ENCODE data around the gene C1QB.

The C1QB gene

DNA sequence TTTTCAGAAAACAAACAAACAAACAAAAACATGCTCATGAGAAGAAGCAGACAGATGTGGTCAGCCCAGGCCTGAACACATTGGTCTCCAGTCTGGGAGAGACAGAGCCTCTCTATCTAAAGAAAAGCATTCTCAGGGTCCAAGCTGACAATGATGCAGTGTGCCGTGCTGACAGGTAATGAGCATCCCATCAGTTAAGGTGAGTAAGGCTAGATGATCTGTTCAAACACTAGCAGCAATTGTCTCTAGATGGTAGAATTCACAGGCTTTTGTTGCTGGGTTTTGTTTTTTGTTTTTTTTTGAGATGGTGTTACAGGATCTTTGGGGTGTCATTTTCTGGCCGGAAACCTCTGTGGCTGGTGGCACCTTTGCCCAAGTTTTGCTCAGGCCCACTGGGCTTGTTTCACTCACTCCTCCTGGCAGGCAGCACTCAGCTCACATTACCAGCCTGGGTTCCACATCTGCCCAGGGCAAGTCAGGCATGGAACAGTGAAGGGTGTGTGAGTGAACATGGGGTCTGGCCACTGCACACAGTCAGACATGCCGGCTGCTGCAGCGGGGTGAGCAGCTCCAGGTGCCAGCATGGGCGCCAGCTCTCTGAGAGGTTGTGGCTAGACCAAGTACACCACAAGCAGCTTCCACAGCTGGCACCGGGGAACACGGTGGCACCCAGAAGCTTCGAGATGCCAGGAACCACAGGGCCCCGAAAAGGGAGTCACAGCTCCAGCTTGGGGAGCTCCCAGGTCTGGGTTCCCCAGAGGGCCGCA is 19.2 kb upstream of the C1QB start:
- no peak for DNase-seq (ENCODE audit: low read depth, low spot score)

DNA sequence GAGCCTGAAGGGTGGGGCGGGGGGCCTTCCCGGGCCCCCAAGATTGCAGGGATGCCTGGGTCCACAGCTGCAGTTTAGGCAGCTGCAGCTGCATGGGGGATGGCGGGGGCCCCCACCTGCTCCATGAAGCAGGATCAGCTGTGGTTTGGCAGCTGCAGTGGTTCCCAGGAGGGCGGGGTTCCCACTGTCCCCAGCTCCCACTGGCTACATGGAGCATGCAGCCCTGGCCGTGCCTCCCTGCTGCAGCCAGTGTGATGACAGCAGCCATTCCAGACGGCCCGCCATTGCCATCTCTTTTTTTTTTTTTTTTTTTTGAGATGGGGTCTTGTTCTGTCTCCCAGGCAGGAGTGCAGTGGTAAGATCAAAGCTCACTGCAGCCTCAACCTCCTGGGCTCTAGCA is 17.6 kb upstream of the C1QB start:
- no peak for DNase-seq (ENCODE audit: low read depth, low spot score)

DNA sequence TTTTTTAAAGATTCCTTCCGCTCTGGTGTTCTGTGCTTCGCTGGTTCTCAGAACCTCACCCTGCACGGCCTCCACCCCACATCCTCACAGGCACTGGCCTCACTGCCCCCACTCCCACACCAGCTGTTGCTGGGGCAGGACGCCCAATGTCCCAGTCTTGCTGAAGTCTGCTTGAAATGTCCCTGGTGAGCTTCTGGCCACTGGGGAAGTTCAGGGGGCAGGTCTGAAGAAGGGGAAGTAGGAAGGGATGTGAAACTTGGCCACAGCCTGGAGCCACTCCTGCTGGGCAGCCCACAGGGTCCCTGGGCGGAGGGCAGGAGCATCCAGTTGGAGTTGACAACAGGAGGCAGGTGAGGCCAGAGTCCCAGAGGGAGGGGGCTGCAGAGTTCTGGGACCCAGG is 16.7 kb upstream of the C1QB start, which contains the start of gene C1QA:
C1QA (plus strand) TSS at position 276 of the 400 bp plus-strand sequence. CDS start 989 bp downstream, outside the sequence.
- DNase-seq (ENCODE audit: low read depth, low spot score), result no peak

DNA sequence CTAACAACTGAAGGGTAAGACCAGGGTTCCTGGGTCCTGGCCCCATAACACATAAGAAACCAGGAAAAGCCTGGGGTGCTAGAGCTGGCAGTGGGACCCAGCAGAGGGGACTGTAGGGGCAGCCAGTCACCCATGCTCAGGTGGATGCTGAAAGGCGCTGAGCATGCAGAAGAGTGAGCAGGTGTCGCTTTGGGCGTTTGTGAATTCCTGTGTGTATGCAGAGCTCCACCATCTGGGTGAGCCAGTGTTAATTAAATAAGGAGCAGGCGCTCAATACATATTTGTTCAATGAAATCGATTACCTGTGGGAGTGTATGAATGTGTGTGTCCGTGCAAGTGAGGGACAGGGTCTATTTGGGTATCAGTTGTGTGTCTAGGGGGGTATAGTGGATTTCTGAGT is 16.1 kb upstream of the C1QB start:
- DNase-seq (ENCODE audit: low read depth, low spot score), result no peak

DNA sequence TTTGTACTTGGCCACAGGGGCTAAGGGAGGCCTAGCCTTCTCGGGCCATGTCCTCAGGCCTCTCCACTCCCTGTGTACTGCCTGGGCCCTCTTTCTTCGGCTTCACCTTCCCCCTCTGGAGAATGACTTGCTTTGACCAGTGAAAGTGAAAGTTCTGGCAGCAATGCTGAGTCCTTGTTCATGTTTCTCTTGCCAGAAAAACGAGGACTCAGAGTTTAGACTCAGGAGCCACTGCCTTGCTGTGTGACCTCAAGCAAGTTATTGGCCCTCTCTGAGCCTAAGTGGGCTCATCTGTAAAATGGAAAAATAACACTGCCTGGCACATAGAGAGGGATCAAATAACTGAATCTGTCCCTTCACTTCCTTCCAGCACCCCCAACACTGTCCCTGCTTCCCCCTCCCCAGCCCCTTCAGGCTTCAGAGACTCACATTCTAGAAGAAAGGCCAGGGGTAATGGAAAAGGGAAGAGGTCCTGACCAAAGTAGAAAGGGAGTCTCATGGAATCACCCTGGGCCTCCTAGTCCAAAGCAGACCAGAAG is 15.1 kb upstream of the C1QB start:
- no peak for DNase-seq (ENCODE audit: low read depth, low spot score)

DNA sequence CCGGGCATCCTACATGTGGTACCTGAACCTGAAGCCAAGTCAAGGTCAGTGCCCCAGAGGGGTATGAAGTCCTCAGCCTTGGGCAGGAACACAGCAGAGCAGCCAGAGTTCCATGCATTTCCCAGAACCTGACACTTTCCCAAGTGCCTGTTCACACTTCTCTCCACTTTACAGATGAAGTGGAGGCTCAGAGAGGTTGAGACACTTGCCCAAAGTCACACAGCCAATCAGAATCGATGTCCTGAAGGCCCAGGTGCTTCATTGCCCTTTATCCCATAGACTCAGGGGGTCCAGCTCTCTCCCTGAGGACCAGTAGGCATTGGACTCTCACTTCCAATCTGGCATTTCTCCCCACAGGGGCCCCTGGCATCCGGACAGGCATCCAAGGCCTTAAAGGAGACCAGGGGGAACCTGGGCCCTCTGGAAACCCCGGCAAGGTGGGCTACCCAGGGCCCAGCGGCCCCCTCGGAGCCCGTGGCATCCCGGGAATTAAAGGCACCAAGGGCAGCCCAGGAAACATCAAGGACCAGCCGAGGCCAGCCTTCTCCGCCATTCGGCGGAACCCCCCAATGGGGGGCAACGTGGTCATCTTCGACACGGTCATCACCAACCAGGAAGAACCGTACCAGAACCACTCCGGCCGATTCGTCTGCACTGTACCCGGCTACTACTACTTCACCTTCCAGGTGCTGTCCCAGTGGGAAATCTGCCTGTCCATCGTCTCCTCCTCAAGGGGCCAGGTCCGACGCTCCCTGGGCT is 14.4 kb upstream of the C1QB start:
- no peak for DNase-seq (ENCODE audit: low read depth, low spot score)

DNA sequence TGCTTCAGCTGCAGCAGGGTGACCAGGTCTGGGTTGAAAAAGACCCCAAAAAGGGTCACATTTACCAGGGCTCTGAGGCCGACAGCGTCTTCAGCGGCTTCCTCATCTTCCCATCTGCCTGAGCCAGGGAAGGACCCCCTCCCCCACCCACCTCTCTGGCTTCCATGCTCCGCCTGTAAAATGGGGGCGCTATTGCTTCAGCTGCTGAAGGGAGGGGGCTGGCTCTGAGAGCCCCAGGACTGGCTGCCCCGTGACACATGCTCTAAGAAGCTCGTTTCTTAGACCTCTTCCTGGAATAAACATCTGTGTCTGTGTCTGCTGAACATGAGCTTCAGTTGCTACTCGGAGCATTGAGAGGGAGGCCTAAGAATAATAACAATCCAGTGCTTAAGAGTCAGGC is 13.8 kb upstream of the C1QB start:
- peak; percentile 53 for DNase-seq (ENCODE audit: low read depth, low spot score)

DNA sequence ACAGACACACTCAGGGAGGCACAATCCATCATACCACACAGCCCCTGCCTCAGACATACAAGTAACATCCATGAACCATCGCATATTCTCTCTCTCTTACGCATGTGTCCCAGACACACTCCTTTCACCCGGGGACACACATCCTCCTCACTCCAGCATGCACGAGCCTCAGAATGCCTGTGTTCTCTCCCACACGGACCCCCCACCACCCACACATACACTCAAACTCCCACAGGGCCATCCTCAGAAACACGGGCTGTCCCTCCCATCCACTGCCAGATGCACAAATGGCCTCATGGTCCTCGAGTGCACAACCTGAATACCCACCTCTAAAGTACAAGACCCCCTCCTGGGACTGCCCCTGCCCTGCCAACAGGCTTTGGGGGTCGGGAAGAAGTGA is 11.8 kb upstream of the C1QB start:
- no peak for DNase-seq (ENCODE audit: low read depth, low spot score)

DNA sequence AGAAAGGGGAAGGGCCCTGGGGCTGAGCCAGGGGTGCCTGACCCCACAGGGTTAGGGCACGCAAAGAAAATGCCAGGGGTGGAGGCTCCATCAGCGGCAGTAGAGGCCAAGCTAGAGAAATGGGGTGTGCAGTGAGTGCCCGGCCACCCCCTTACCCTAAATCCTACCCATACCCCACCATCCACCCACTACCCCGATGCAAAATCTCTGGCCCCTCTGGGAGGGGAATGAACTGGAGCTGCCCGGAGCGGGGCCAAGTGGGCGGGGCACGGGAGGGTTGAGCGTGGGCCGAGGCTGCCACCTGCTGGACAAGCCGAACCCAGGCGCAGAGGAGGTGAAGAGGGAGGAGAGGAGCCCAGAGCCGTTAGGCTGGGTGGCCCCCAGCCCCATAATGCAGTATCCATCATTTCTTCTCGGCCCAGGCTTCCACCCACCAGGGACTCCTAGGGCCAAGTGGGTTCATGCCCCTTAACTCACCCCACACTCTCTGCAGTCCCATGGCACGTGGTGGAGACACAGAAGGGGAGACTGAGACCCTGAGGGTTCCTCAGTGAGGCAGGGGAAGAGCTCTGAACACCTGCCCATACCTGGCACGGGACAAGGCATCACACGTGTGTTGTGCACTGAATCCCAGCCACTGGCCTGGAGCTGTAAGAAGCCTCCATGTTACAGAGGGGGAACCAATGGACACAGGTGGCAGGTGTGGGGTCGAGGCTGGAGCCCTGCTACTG is 11.0 kb upstream of the C1QB start:
- DNase-seq (ENCODE audit: low read depth, low spot score), result peak; percentile 82

DNA sequence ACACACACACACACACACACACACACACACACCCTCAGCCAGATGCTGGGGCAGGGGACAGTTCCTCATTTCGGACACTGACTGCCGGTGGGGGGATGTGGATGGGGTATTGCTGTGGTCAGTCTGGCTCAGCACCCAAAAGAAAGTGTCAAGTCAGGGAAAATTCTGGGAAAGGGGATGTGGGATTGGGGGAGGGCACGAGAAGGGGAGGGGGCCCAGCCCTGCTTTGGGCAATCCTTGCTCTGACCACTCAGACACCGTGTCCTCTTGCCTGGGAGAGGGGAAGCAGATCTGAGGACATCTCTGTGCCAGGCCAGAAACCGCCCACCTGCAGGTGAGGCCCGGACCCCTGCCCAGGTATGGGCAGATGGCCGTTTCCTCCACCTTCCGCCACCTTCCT is 9.7 kb upstream of the C1QB start, which contains the start of gene C1QC:
C1QC (plus strand) TSS at position 253 of the 400 bp plus-strand sequence. CDS start 391 bp downstream, outside the sequence.
- no peak for DNase-seq (ENCODE audit: low read depth, low spot score)

DNA sequence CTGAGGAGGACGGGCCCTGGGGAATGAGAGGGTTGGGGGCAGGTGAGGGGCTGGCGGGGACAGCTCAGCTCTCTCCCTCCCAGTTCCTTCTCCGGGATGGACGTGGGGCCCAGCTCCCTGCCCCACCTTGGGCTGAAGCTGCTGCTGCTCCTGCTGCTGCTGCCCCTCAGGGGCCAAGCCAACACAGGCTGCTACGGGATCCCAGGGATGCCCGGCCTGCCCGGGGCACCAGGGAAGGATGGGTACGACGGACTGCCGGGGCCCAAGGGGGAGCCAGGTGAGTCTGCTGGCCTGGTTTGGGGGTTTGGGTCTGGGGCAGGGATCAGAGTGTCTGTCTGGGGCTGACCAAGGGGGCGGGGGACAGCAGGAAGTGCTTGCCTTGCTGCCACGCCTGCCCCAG is 9.1 kb upstream of the C1QB start:
- DNase-seq (ENCODE audit: low read depth, low spot score), result no peak

DNA sequence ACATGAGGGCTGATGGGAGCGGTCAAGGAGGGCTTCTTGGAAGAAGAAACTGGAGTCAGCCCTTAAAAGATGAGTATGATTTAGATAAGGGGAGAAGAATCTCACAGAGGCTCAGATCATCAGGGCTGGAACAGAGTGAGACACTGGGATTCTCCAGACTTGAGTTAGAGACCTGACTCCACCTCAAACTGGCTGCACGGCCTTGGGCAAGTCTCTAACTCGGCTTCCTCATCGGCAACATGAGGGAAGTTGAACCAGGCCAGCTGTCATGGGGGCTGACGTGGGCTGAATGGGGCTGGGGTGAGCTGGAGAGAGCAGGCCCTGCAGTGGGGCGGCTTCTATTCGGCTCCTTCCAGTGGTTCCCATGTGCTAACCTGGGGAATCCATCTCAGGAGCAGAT is 7.1 kb upstream of the C1QB start:
- DNase-seq (ENCODE audit: low read depth, low spot score), result no peak

DNA sequence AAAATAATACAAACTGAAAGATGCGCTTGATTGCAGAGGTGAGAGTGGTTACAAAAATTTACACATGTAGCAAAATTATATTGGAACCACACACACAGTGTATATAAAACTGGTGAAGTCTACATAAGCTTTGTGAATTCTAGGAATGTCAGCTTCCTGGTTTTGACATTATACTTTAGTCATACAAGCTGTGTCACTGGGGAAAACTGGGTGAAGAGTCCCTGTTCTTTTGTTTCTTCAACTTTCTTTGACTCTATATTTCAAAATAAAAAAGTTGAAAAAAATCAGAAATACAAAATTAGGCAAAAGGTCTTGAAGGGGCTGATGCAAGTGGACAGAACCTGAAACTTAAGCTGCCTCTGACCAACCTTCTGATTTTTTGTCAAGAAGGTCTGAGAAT is 6.7 kb upstream of the C1QB start:
- DNase-seq (ENCODE audit: low read depth, low spot score), result no peak

DNA sequence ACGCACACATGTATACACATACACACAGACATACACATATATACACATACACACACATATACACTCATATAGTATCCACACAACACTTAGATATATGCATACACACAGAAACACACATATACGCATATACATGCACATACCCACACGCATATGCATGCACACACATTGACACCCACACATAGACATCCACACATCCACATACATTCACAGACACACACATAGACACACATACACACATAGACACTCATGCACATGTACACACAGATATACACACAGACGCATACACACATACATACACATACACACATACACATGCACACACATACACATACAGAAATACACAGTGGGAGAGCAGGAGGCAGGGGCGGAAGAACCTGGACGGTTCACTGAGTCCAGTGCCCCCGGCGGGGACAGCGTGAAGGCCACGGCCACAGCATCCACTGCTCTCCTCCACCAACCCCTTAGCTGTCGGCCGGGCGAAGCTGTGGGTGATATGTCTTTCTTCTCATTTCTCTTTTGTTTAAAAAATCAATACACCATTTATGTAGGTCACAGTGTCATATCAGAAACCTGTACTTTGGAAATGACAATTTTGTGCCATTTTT is 2.8 kb upstream of the C1QB start:
- DNase-seq (ENCODE audit: low read depth, low spot score), result no peak

DNA sequence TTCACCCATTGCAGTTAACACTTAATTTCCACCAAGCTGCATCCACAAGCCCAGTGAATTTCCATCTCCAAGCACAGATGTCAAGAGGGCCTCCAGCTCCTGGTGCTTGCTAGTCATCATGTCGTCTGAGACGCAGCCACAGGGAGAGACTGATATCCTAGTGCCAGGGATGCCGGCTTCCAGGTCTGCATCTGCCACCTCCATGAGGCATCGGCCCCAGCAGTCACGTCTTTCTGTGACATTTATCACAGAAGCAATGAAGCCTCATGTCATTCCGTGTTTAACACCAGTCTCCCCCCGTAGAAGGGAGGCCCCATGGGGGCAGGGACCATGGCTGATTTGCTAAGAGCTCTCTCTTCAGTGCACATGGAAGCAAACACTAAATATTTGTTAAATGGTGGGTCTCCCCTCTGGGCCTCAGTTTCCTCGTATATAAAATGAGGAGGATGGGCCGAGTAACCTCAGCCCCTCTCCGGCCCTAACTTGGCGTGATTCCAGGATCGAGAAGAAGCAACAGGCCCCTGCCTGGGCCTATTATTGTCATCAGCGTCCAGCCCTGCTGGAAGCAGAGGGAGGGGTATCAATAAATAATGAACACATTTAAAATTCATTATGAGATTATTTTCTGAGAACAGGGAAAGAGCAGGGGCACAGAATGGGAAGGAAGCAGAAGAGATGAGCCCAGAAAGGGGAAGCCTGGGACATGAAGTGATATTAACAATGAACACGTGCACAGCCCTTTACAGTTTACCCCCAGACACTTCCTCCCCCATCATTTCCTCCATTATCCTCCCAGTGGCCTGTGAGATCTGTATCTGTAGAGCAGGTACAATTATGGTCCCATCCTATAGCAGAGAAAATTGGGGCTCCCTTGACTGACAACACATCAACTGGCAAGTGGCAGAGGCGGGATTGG is 837 bp upstream of the C1QB start:
- DNase-seq (ENCODE audit: low read depth, low spot score), result no peak

DNA sequence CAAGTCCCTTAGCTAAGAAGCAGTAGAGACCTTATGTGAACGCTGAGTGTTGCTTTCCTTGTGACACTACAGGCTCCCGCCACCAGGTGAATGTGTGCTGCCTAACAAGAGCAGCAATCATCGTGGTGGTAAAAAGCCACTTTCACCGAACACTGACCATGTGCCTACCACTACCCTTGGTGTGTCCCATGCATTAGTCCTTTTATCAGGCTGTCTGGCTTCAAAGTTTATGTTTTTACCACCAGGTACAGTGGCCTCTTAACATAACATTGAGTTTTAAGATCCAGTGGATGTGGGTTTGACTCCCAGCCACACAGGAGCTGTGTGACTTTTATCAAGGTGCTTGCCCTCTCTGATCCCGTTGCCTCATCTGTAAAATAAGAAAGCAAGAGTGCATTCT is 1.7 kb downstream of the C1QB start:
- DNase-seq (ENCODE audit: low read depth, low spot score), result no peak

DNA sequence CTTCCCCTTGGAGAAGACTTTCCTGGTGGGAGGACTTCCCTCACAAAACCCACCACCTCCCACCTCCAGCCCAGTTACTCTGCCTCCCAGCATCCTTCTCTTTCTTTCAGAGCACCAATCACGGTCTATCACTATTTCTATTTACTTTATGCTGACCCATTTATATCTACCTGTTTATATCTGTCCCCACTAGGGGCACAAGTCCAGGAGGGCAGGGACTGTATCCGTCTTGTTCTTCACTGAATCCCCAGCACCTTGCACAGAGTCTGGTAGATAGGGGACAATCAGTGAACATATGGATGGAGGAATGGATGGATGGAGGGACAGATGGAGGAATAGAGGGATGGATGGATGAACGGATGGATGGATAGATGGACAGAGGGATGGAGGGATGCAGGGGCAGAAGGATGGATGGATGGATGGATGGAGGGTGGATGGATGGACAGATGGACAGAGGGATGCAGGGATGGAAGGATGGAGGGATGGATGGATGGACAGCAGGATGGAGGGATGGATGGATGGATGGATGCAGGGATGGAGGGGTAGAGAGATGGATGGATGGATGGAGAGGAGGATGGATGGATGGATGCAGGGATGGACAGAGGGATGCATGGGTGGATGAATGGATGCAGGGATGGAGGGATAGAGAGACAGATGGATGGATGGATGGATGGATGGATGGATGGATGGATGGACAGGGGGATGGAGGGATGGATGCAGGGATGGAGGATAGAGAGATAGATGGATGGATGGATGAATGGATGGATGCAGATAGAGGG is 5.5 kb downstream of the C1QB start:
- DNase-seq (ENCODE audit: low read depth, low spot score), result no peak

DNA sequence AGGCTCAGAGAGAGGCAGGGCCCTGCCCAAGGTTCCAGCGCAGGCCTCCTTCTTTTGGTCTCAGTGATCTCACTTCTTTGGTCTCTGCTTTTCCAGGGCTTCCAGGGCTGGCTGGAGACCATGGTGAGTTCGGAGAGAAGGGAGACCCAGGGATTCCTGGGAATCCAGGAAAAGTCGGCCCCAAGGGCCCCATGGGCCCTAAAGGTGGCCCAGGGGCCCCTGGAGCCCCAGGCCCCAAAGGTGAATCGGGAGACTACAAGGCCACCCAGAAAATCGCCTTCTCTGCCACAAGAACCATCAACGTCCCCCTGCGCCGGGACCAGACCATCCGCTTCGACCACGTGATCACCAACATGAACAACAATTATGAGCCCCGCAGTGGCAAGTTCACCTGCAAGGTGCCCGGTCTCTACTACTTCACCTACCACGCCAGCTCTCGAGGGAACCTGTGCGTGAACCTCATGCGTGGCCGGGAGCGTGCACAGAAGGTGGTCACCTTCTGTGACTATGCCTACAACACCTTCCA is 7.7 kb downstream of the C1QB start:
- DNase-seq (ENCODE audit: low read depth, low spot score), result no peak

DNA sequence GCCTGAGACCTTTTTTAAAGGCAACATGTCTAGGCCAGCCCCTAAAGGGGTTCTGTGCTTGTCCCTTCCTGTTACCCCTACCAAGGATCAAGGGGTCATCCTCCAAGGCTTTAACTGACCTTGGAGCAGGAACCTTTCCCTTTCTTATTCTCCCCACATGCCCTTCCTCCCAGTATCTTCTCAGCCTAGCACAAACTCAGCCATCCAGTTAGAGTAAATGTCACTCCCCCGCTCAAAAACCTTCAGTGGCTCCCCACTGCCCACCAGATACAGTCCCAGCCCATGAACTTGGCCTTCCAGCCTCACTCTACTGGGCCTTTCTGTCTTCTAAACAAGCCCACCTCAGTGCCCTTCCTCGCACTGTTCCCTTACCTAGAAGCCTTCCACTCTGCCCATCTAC is 8.8 kb downstream of the C1QB start:
- no peak for DNase-seq (ENCODE audit: low read depth, low spot score)

DNA sequence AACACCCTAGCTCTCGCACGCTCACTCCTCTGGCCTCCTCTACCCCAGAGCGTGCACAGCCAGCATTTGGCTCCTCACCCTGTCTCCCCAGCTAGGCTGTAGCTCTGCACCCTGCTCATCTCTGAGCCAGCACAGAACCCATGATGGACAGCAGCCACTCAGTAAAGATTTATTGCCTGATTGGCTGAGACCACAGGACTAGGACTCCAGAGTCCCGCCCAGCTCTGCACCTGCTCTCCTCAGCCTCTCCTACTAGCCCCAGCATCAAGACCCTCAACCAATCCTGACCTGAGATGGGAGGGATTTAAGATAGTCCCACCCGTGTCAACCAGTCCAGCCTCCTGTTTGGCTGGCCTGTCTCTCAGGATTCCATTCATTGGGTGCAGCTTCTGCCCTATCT is 9.3 kb downstream of the C1QB start:
- no peak for DNase-seq (ENCODE audit: low read depth, low spot score)

Measured in astrocyte of the hippocampus (primary cell).